NCI-H524 treated with DMSO at 0.1 percent for 48 hours (cell line): ENCODE measurements around the gene AGBL1.
"Not testable (repeated sequence)": the region's sequence is repeated elsewhere in the genome, so short reads cannot be mapped to it uniquely, and the experiment has no call there.

ENCODE experiments used
- DNase-seq: peaks from one replicate; lab custom pipeline; 2025; lab: John Stamatoyannopoulos, UW

AGBL1 gene

GRCh38 chr15:86942285-86942684 is 862.6 kb downstream of the AGBL1 start:
- no peak for DNase-seq

- DNase-seq = no peak
Measured at GRCh38 chr15:86948719-86949118, 869.0 kb downstream of the AGBL1 start.

- DNase-seq = no peak
Measured at GRCh38 chr15:86959254-86959653, 879.6 kb downstream of the AGBL1 start.

GRCh38 chr15:86961669-86962068 is 882.0 kb downstream of the AGBL1 start:
- no peak for DNase-seq

- no peak for DNase-seq
Measured at GRCh38 chr15:86964271-86964670, 884.6 kb downstream of the AGBL1 start.

- DNase-seq = no peak
Measured at GRCh38 chr15:86968244-86968643, 888.6 kb downstream of the AGBL1 start.

GRCh38 chr15:86969364-86969763 is 889.7 kb downstream of the AGBL1 start:
- no peak for DNase-seq

- no peak for DNase-seq
Measured at GRCh38 chr15:86973284-86973844, 893.7 kb downstream of the AGBL1 start.

GRCh38 chr15:86988033-86988432 is 908.4 kb downstream of the AGBL1 start:
- no peak for DNase-seq

GRCh38 chr15:87021751-87022150 is 942.1 kb downstream of the AGBL1 start:
- DNase-seq = no peak

GRCh38 chr15:87031540-87032230 is 952.0 kb downstream of the AGBL1 start:
- no peak for DNase-seq

GRCh38 chr15:87032295-87032694 is 952.6 kb downstream of the AGBL1 start:
- DNase-seq = no peak

GRCh38 chr15:87033056-87033455 is 953.4 kb downstream of the AGBL1 start:
- DNase-seq = peak; percentile 8

- DNase-seq = no peak
Measured at GRCh38 chr15:87034886-87035285, 955.2 kb downstream of the AGBL1 start.

- DNase-seq = no peak
Measured at GRCh38 chr15:87038404-87038803, 958.7 kb downstream of the AGBL1 start.

GRCh38 chr15:87042619-87043018 is 962.9 kb downstream of the AGBL1 start:
- DNase-seq = not testable (repeated sequence)

GRCh38 chr15:87045746-87046145 is 966.1 kb downstream of the AGBL1 start:
- no peak for DNase-seq

GRCh38 chr15:87047203-87047965 is 967.7 kb downstream of the AGBL1 start:
- no peak for DNase-seq
